HG03045 (cell line): ENCODE measurements around the gene GTF3C1.
A peak's percentile ranks its signal among the peaks of the same experiment; 100 is the strongest.

Experiments
- ATAC-seq: cut with Tn5 transposase; IDR thresholded peaks from one replicate; pipeline ENCODE4 v1.9.1; 2021; ENCODE audit warnings: mild to moderate bottlenecking, moderate library complexity; ENCODE audit not compliant: unreplicated experiment

Gene GTF3C1

GRCh38 chr16:27430512-27430911 is 119.2 kb downstream of the GTF3C1 start:
- ATAC-seq, result no peak

GRCh38 chr16:27429981-27430441 is 119.7 kb downstream of the GTF3C1 start:
- ATAC-seq, result no peak

- ATAC-seq, result no peak
These were observed 120.3 kb downstream of the GTF3C1 start for GRCh38 chr16:27429330-27429871.

GRCh38 chr16:27428026-27428785 is 121.5 kb downstream of the GTF3C1 start:
- ATAC-seq, result no peak

GRCh38 chr16:27427538-27427937 is 122.2 kb downstream of the GTF3C1 start:
- no peak for ATAC-seq

- peak; percentile 54 for ATAC-seq
These were observed 123.0 kb downstream of the GTF3C1 start for GRCh38 chr16:27426423-27427408.

- ATAC-seq, result no peak
These were observed 123.8 kb downstream of the GTF3C1 start for GRCh38 chr16:27425961-27426360.

GRCh38 chr16:27424772-27425498 is 124.8 kb downstream of the GTF3C1 start:
- ATAC-seq, result no peak

- no peak for ATAC-seq
These were observed 127.6 kb downstream of the GTF3C1 start for GRCh38 chr16:27421961-27422740.

GRCh38 chr16:27417047-27417671 is 132.6 kb downstream of the GTF3C1 start:
- no peak for ATAC-seq

- ATAC-seq, result no peak
These were observed 134.8 kb downstream of the GTF3C1 start for GRCh38 chr16:27414788-27415431.

GRCh38 chr16:27413956-27414355 is 135.8 kb downstream of the GTF3C1 start:
- no peak for ATAC-seq

GRCh38 chr16:27410761-27411160 is 139.0 kb downstream of the GTF3C1 start:
- ATAC-seq, result no peak
